Activated CD4-positive, alpha-beta T cell treated with anti-CD3 and anti-CD28 coated beads for 4 hours (primary cell): Measurements from ENCODE around the gene RBBP4.
"Not testable (repeated sequence)": the region's sequence is repeated elsewhere in the genome, so short reads cannot be mapped to it uniquely, and the experiment has no call there.

Source experiments
- DNase-seq, 2 donors: peaks; one replicate each; pipeline ENCODE4 v3.0.0-alpha.2; 2020

Gene RBBP4

GRCh38 chr1:32695098-32695904 lies 44.3 kb downstream of the RBBP4 start:
- DNase-seq: no peak

- no peak for DNase-seq
Measured at GRCh38 chr1:32696041-32696440, 45.0 kb downstream of the RBBP4 start.

GRCh38 chr1:32696996-32697395 lies 46.0 kb downstream of the RBBP4 start:
- not testable (repeated sequence) for DNase-seq

GRCh38 chr1:32701421-32701911 lies 50.5 kb downstream of the RBBP4 start:
- DNase-seq: no peak

- DNase-seq: no peak
Measured at GRCh38 chr1:32701951-32702598, 51.1 kb downstream of the RBBP4 start.

- DNase-seq: no peak
Measured at GRCh38 chr1:32702599-32703478, 51.8 kb downstream of the RBBP4 start, which contains the start of gene SYNC. Gene SYNC, minus strand, starts transcription at chr1:32702770. Its CDS starts 110 bp downstream, at chr1:32702660.

- DNase-seq: no peak
Measured at GRCh38 chr1:32703479-32704291, 52.7 kb downstream of the RBBP4 start.

- no peak for DNase-seq
Measured at GRCh38 chr1:32705516-32705915, 54.5 kb downstream of the RBBP4 start.

- no peak for DNase-seq
Measured at GRCh38 chr1:32706491-32706890, 55.5 kb downstream of the RBBP4 start.

- no peak for DNase-seq
Measured at GRCh38 chr1:32709075-32709474, 58.1 kb downstream of the RBBP4 start.

- DNase-seq: no peak
Measured at GRCh38 chr1:32709476-32709875, 58.5 kb downstream of the RBBP4 start.

GRCh38 chr1:32711221-32711620 lies 60.2 kb downstream of the RBBP4 start:
- DNase-seq: not testable (repeated sequence)

- no peak for DNase-seq
Measured at GRCh38 chr1:32713081-32713480, 62.1 kb downstream of the RBBP4 start.

GRCh38 chr1:32714277-32714676 lies 63.3 kb downstream of the RBBP4 start:
- no peak for DNase-seq

GRCh38 chr1:32715901-32716311 lies 64.9 kb downstream of the RBBP4 start:
- no peak for DNase-seq

- peak; percentile 8 to 23 for DNase-seq
Measured at GRCh38 chr1:32716312-32717148, 65.5 kb downstream of the RBBP4 start.

GRCh38 chr1:32717503-32717902 lies 66.5 kb downstream of the RBBP4 start:
- DNase-seq: no peak

GRCh38 chr1:32718036-32718435 lies 67.0 kb downstream of the RBBP4 start:
- no peak for DNase-seq

- no peak for DNase-seq
Measured at GRCh38 chr1:32718527-32718926, 67.5 kb downstream of the RBBP4 start.

GRCh38 chr1:32719681-32720275 lies 68.8 kb downstream of the RBBP4 start:
- DNase-seq: no peak
